AG04450 (cell line): ENCODE data around the gene CHRNB4. TPM values are rescaled to one million over a fixed set of nuclear protein-coding genes. Genes with fewer than 3 reads are reported as not detected.

Source experiments
- CTCF ChIA-PET: fragments of 300-600, 350-600 bp; formaldehyde crosslinking; extraction: SDS; loops from one replicate; lab custom pipeline; 2022; ENCODE audit warnings: antibody characterized with exemption, inconsistent platforms; lab: Charles Lee
- POLR2A ChIA-PET: fragments of 350-600 bp; formaldehyde crosslinking; extraction: SDS; loops from one replicate; lab custom pipeline; 2021; ENCODE audit warnings: antibody characterized with exemption, inconsistent platforms; lab: Yijun Ruan, JAX
- DNase-seq: peaks from one replicate; pipeline ENCODE4 v3.0.0-alpha.2; 2011; ENCODE audit warnings: low read depth, low spot score
- H3K27ac ChIP-seq: one replicate; pipeline ENCODE4 v1.5.1; 2012; ENCODE audit warnings: low read depth, low read length, control low read depth
- H3K27me3 ChIP-seq: one replicate; pipeline ENCODE4 v1.6.0; 2012; ENCODE audit warnings: low read length; ENCODE audit not compliant: control insufficient read depth, insufficient read depth
- H3K4me3 ChIP-seq: 2 replicates; pipeline ENCODE4 v1.5.1; 2011; ENCODE audit warnings: mild to moderate bottlenecking, low read depth, low read length, control low read depth
- H3K9me3 ChIP-seq: 2 replicates; pipeline ENCODE4 v1.5.1; 2012; ENCODE audit warnings: low read length; ENCODE audit not compliant: control insufficient read depth, insufficient read depth
- polyA plus RNA-seq: library from polyadenylated mRNA; depleted of rRNA; stranded (reverse); fragments of >200 nt; gene quantifications from 2 replicates; pipeline ENCODE4 v1.2.3, GENCODE V29; 2011
- TF ChIP-seq, protein P1 (sequence below): IDR thresholded peaks from 2 replicates; pipeline ENCODE4 v1.5.1; 2011; ENCODE audit warnings: low read depth, low read length, control low read depth, inconsistent platforms

Gene CHRNB4
- polyA plus RNA-seq, 1 experiment: not detected

DNA sequence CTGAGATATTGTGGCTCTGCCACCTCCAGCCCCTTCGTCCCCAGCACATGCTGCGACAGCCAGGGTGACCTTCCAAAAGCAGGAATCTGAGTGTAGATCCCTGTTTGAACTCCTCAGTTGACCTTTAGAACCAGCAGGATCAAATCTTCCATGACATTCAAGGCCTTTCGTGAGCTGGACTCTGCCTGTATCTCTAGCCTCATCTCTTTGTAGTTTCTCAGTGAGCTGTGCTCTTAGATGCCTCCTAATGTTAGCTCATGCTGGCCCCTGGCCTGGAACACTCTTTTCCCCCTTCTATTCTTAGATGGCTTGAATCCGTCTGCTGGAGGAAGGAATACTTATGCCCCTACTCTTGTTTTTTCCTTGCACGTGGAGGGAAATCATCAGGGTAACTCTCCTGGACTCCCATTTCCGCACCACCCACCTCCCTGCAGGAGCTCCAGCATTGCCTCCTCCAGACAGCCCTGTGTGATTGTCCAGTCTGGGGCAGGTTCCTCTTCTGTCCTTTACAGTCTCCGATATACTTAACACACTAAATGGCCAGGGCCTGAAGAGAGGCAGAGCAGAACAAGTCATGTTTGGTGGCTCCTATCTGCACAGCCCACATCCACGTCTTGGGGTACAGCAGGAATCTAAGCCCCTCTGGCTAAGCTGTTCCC lies 26.7 kb upstream of the CHRNB4 start:
- POLR2A ChIA-PET: no interaction called here
- CTCF ChIA-PET: interaction anchor here (1.0 kb wide), 1 partner anchor 29 kb away, joined by 3 read pairs; no protein-coding TSS in a partner anchor
- H3K27ac ChIP-seq: no peak overlapping the region

DNA sequence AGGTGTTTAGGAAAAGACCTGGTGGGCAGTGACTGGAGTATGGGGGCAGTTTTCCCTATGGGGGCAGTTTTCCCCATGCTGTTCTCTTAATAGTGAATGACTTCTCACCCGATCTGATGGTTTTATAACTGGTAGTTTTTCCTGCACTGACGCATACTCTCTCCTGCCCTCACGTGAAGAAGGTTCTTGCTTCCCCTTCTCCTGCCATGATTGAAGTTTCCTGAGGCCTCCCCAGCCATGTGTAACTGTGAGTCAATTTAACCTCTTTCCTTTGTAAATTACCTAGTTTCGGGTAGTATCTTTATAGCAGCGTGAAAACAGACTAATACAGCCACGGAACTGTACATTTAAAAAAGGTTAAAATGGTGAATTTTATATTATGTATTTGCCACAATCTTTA lies 25.0 kb upstream of the CHRNB4 start:
- POLR2A ChIA-PET: no interaction called here
- CTCF ChIA-PET: no interaction called here
- Histone ChIP-seq H3K27ac (no peak overlapping the region), H3K9me3 (no peaks in the 10 kb centered on the region; the same call in 1 of the 2 replicates), H3K27me3 (peaks cover 18% of the 10 kb centered on the region), H3K4me3 (no peak overlapping the region)
- TF ChIP-seq, protein P1, sequence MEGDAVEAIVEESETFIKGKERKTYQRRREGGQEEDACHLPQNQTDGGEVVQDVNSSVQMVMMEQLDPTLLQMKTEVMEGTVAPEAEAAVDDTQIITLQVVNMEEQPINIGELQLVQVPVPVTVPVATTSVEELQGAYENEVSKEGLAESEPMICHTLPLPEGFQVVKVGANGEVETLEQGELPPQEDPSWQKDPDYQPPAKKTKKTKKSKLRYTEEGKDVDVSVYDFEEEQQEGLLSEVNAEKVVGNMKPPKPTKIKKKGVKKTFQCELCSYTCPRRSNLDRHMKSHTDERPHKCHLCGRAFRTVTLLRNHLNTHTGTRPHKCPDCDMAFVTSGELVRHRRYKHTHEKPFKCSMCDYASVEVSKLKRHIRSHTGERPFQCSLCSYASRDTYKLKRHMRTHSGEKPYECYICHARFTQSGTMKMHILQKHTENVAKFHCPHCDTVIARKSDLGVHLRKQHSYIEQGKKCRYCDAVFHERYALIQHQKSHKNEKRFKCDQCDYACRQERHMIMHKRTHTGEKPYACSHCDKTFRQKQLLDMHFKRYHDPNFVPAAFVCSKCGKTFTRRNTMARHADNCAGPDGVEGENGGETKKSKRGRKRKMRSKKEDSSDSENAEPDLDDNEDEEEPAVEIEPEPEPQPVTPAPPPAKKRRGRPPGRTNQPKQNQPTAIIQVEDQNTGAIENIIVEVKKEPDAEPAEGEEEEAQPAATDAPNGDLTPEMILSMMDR: no peak
- no peak for DNase-seq

More for the DNA sequence above, 26.7 kb upstream of the CHRNB4 start:
- TF ChIP-seq, protein P1: no peak
- peaks cover 15% of the 10 kb centered on the region for H3K27me3 ChIP-seq
- H3K4me3 ChIP-seq: no peak overlapping the region
- DNase-seq: no peak
- H3K9me3 ChIP-seq: no peaks in the 10 kb centered on the region

GRCh38 chr15:78663703-78664102 lies 22.7 kb upstream of the CHRNB4 start:
- Histone ChIP-seq H3K27ac (no peak overlapping the region), H3K27me3 (peaks cover 20% of the 10 kb centered on the region), H3K4me3 (no peak overlapping the region), H3K9me3 (no peaks in the 10 kb centered on the region; the same call in 1 of the 2 replicates)
- POLR2A ChIA-PET: no interaction called here
- no peak for DNase-seq
- TF ChIP-seq, protein P1: no peak
- CTCF ChIA-PET: interaction anchor here (1.2 kb wide), 1 partner anchor 25 kb away, joined by 3 read pairs; no protein-coding TSS in a partner anchor

DNA sequence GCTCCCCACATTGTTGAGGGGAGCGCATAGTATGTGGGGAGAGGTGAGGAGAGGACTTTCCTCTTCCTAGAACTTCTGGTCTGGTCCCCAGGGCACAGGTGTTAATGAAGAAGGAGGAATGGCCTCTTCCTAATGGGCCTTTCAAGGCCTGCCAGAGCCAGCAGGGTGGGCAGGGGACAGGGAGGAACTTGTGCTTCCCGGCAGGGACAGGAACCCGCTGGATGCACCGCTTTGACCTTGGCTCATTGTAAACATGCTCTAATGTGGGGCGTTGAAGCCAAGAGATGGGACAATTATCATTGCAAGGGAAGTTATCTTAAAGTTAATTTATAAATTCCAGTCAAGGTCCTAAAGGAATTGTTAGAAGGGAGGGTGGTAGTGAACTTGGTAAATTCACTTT lies 21.0 kb upstream of the CHRNB4 start:
- Histone ChIP-seq H3K27ac (no peak overlapping the region), H3K4me3 (no peak overlapping the region), H3K27me3 (peaks cover 14% of the 10 kb centered on the region), H3K9me3 (no peaks in the 10 kb centered on the region; the same call in 1 of the 2 replicates)
- TF ChIP-seq, protein P1: no peak
- POLR2A ChIA-PET: no interaction called here
- DNase-seq: no peak
- CTCF ChIA-PET: no interaction called here

DNA sequence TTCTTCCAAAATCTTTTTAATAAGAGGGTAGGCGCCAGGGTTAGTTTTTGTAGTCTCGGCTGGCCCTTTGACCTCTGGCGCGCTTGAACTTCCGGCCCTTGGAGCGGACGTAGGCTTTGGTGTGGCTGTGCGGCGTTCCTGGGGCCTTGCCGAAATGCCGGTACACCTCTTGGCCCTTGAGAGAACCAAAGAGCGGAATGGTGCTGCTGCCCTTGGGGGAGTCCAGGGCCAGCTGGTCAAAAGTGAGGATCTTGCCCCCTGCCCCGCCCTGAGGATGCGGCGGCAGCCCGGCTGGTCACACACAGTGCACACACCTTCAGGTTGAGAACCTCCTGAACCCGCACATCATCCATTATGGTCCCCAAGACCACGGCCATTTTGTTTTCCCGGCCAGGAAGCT lies 20.0 kb upstream of the CHRNB4 start:
- ChIA-PET POLR2A (no interaction called here), CTCF (no interaction called here)
- Histone ChIP-seq H3K27ac (no peak overlapping the region), H3K9me3 (no peaks in the 10 kb centered on the region; the same call in 1 of the 2 replicates), H3K4me3 (no peak overlapping the region), H3K27me3 (peaks cover 10% of the 10 kb centered on the region)
- DNase-seq: no peak
- TF ChIP-seq, protein P1: no peak
